CD4-positive, alpha-beta T cell treated with Interleukin-15 for 4 hours (primary cell): ENCODE data around the gene NCF4.

Experiments used
- DNase-seq: peaks from one replicate; pipeline ENCODE4 v3.0.0-alpha.2; 2020; ENCODE audit warnings: low spot score

NCF4 gene

DNA sequence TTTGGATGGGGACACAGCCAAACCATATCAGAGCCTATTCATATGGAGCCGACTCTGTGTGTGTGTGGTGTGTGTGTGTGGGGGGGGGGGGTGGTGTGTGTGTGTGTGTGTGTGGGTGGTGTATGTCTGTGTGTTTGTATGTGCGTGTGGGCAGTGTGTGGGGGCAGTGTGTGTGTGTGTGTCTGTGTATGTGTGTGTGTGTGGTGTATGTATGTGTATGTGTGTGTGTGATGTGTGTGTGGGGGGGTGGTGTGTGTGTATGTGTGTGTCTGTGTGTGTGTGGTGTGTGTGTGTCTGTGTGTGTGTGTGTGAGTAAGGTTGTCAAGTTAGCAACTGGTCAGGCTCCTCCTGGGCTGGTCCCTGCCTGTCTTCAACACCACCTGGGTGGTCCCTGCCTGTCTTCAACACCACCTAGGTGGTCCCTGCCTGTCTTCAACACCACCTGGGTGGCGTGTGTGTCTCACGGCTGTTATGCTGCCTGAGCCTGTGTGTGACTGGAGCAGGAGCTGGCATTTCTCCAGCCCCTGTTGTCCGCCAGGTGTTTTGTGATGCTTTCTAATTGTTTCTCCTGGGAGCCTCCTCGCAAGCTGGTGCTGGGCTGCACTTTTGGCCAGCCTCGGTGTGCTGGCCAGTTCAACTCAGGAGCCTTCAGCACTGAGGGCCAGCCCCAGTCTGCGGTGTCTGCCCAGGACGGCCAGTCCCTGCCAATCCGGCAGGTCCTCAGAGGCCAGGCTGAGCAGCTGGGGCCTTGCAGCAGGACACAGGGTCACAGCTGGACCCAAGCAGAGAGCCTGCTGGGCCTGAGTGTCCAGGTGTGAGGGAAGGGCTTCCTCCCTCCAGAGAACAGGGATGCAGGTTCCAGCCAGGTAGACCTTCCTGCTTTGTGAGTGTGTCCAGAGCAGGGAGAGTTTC is 22.4 kb upstream of the NCF4 start:
- no peak for DNase-seq

DNA sequence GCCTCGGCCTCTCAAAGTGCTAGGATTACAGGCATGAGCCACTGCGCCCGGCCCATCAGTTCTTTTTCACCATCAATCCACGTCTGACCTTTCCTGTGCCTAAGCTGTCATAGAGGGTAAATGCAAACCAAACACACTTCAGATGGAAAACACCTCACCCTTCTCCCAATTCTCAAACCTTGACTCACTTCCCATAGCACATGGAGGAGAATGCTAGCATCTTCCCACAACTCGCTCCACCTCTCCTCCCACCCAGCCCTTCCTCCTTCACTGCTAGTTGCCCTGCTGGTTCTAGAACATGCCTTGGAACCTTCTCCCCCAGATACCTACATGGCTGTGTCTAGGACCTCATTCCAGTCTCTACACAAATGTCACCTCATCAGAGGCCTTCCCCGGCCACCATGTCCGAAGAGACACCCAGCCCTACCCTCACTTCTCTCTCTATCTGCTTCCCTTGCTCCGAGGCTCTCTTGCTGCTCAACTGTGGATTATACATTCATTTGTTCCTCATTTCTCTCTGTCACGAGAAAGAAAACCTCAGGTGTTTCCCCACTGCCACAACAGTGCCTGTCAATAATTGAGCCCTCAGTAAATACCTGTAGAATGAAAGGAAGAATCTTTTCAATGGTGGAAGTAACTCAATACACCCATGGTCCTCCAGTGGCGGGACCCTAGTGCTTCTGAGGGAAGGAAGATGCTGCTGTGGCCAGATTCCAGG is 21.3 kb upstream of the NCF4 start:
- no peak for DNase-seq

DNA sequence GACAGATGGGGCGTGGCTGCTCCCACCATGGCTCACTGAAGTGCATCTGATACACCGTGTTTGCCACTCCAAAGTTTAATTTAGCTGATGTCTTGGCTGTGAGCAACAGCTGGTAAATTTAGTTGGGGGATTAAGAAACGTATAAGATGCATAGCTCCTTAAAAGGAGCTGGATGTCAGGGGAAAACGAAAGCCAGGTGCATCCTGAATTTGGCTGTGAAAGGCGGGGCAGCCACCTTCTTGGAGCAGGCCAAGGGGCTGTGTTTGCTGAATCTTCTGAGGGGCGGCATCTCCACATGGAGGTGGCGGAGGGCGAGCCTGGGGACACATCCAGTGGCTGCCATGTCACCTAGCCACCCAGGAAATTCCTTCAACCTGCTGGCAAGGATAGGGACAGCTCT is 20.7 kb upstream of the NCF4 start:
- DNase-seq: no peak

DNA sequence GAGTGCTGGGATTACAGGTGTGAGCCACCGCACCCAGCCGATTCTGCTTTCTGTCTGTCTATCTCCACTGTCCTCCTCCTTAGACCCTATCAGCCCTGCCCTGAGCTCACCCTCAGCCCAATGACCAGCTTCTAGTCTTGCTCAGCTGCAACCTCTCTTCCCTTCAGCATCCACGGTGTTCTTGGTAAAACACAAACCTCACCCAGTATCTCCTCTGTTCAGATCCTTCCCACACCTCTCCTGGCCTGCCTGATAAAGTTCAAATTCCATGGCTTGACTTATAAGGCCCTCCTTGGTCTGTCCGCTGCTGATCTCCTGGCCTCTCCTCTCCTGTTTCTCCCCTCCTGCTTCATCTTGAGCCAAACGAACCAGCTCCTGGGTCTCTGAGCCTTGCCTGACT is 14.5 kb upstream of the NCF4 start:
- no peak for DNase-seq

DNA sequence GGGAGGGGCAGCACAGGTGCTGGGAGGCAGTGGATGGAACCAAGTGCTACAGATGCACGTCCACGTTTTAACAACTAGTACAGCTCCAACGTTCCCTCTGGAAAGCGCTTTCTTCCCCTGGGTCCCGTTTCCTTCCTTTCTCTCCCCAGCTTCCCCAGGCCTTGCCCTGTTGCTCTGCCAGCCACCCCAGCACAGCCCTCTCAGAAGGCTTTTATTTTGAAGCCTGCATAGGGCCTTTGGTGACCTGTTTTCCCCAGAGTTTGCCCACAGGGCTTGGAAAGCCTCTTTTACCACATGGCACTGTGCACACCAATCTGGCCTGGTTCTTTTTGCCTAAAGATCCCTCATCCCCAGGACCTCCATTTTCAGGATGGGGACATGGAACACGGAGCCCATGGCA is 13.9 kb upstream of the NCF4 start:
- no peak for DNase-seq

DNA sequence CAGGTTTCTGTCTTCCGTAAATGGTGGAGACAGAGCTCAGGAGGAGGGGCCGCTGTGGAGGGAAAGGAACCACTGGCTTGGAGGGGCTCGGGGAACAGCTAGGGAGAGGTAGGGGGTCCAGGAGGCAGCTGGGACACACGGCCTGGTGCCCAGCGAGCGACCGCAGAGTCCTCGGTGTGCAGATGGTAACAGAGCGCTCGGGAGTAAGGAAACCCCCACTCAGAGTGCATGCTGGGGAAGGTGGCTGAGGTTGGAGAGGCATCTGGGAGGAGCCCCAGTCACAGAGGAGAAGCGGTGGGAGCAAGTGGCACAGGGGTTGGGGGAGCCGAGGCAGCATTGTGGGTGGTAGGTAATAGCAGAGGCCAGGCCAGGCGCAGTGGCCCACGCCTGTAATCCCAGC is 10.8 kb upstream of the NCF4 start:
- no peak for DNase-seq

DNA sequence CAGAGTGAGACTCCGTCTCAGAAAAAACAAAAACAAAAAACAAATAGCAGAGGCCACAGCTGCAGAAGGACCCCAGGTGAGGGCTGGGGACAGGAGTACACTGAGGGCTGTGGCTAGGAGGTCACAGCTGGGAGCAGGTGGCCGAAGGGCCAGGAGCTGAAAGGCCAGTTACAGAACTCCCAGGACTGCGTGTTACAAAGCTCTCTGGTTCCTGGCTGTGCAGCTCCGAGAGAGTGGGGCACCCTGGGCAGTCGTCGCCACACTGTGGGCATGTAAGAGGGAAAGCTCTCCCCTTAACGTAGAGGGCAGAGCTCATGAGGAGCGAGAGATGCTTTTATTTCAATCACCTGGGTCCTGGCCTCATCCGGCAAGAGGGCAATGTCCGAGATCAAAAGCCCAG is 10.1 kb upstream of the NCF4 start:
- no peak for DNase-seq

DNA sequence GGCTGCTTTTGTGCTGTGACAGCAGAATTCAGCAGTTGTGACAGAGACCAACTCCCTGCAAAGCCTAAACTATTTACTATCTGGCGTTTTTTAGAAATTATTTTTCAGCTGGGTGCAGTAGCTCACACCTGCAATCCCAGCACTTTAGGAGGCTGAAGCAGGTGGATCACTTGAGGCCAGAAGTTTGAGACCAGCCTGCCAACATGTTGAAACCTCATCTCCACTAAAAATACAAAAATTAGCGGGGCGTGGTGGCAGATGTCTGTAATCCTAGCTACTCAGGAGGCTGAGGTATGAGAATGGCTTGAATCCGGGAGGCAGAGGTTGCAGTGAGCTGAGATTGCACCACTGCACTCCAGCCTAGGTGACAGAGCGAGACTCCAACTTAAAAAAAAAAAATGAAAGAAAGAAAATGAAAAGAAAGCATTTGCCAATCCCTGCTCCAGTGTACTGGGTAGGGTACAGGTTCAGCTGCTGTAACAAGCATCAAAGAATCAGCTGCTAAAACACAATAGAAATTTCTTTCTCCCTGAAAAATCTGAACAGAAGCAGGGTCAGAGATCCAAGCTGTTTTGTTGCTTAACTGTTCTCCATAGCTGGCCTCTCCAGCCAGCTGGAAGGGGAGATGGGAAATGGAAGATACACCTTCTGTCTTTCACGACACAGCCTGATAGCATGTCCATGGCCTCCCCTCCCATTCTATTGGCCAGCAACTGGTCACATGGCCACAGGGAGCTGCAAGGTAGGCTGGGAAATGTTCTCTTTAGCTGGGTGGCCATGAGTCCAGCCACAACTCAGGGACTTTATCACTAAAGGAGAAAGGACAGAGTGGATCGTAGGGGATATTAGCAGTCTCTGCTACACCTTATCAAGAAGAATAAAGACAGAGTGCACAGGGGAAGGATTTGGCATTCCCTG is 8.5 kb upstream of the NCF4 start:
- no peak for DNase-seq

DNA sequence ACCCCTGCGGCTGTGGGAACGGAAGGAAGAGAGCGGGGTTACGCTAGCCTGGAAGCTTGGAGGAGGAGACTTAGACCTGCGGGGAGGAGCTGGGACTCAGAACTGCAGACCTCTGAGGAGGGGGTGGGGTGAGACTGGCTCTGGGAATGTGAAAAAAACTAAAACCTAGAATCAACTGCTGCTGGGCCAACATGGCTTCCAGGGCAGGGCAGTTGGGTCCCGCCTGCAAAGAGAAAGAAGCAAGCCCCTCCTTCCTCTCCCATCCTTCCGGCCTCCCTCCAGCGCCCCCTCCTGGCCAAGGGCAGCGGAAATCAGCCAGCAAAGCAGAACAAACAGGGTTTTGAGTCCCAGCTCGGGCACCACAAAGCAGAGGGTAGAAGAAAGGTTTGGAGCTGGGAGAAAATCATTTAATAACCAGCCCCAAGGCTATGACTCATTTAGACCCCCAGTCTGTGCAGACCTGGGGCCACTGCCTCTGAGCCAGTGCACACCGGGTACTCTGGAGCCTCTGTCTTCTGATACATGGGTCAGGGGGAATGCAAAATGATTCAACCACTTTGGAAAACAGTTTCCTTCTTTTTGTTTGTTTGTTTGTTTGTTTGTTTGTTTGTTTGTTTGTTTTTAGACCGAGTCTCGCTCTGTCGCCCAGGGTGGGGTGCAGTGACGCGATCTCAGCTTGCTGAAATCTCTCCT is 7.3 kb upstream of the NCF4 start:
- peak; percentile 91 for DNase-seq

DNA sequence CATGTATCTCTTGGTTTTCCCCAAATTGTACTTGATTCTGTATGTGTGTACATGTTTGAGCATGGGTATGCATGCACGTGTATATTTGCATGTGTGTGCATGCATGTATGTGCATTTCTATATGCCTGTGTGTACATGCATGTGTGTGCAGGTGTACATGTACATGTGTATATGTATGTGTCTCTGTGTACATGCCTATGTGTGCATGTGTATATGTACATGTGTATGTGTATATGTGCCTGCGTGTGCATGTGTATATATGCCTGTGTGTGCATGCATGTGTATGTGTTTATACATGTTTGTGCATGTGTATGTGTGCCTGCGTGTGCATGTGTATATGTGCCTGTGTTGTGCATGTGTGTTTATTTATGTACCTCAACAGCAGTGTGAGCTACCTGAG is 5.3 kb upstream of the NCF4 start:
- DNase-seq: no peak

DNA sequence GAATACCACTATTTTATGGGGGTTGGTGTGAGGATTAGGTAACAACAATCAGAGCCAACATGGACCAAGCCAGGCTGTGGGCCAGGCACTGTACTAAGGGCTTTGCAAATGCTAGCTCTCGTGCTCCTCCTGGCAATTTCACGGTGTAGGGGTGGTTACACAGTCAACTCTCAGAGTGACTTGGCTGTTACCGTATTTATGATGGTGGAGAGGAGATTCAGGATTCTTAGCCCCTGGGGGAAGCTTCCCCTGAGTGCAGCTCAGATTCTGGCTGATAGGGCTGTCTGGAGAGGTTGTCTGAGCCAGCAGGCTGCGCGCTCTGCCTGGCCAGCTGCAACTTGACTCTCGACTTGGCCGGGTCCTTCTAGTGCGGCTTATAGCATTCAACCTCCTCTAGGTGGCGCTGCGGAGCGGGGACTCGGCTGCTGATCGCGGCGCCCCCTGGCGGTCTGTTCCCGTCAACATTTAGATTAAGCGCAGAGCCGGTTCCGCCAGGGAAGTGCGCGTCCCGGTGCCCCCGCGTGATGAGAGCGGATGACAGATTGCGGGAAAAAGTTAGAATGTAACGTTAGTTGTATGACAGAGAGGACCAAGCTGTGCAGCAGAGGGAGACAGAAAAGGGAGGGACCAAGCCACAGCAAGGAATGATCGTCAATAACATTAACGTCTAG is 4.5 kb upstream of the NCF4 start:
- DNase-seq: peak; percentile 90

DNA sequence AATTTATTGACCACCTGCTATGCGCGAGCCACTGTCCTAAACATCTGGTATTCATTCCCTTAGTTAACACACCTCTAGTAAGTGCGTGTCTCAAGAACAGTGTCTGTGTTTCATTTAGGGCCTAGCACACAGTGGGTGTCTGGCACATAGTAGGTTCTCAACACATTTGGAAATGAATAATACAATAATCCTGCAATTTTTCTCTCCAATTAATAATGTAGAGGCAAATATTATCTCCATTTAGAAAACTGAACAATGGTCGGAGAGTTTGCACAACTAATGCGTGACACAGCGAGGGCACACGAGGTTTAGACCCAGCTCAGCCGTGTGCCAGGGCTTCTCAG is 4.0 kb upstream of the NCF4 start:
- DNase-seq: no peak

DNA sequence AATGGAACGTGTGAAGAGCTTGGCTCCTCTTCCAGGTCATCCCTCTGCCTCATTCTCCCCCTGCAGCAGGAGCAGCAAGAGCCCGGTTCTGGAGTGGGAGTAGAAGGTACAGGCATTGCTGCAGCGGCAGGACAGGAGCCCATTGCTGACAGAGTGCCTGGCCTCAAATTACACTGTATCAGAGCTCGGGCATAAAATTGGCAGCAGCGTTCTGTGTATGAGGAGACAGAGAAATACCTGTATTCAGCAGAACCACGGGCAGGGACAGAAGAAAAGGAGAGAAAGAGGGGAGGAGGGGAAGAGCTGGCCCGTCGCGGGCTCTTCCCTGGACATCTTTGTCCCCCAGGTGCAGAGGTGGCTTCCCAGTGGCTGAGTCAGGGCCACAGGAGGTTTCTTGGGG is 2.6 kb upstream of the NCF4 start:
- no peak for DNase-seq

DNA sequence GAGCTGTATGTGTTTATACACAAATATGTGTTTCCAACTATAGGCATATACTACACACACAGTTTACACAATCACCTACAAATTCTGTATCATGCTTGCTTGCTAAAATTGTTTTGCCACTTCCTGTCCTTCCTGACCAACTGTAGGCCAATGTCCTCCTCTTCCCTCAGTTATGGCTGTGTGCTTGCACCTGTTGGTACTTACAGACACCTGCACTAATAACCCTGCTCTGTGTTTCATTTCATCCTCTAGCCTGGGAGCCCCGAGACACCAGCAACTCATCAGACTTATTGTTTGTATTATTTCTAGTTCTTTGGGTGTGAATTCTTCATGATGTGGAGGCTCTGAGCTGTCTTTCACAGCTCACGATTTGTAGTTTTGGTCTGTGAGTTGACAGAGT is 1.8 kb upstream of the NCF4 start:
- no peak for DNase-seq

DNA sequence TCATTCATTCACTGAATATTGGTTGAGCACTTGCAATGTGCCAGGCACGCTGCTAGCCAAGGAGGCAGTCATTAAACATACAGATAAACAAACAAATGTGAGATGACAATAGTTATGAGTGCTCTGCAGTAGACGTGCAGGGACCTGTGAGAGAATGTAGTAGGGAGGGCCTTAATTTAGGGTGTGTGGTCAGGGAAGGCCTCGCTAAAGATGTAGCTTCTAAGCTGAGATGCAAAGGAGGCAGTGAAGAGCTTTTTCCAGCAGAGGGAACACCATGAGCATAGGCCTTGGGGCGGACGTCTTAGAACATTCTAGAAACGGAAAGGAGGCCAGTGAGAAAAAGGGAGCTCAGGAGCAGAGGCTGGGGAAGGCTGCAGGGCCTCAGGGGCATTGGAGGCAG is 789 bp upstream of the NCF4 start:
- DNase-seq: no peak

DNA sequence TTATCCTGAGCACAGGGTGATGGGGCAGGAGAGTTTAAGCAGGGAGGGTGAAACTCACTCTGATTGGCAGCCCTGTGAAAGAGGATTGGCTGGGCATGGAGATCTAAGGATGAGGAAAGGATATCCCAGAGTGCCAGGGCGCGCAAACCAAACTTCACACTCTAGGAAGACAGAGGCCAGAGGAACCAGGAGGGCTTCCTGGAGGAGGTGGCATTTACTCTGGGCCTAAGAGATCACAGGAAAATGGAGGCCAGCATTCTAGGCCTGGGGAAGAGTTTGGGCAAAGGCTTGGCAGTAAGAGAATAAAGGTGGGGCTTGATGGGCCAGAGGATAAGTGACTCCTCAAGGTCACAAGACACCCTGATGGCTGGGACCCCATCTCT is 377 bp upstream of the NCF4 start:
- DNase-seq: no peak

DNA sequence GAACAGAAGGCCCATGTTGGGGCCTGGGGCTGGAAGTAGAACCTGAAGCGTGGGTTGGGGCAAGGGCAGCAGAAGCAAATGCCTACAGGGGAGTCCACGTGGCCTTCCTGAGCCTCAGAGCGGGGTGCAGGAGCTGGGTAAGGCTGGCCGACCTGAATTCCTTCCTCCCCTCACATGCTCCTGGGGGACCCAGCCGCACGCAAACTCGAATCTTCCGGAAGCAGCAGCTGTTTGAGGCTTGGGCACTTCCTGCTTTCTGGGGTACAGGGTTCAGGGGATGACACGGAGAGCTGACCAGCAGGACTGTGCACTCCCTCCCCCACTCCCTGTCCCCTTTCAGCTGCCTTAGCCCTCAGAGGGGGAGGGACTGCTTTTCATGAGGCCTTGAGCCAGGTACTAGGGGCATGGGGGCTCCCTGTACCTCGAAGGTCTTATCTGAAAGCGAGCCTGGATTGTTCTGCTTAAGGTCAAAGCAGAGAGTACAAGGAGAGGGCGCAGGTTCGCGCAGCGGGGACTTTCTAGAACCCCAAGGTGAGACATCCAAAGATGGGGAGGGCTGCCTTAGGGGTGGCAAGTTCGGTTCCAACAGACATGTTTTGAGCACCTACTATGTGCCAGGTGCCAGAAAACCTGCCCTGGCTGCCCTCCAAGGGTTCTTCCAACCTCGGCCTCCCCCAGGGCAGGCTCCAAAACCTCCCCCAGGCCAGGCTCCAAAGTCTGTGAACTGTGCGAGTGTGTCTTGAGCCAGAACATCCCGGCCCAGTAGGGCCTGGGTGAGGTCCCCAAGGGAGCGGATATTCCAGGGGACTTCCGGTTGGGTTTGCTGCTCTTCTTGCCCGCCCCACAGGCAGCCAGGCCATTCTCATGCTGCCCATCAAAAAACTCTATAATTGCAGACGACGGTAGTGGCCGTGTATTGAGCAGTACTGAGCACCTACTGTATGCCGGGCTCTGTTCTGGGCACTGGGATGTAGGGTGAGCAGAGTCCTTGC is 1.7 kb downstream of the NCF4 start:
- DNase-seq: no peak

DNA sequence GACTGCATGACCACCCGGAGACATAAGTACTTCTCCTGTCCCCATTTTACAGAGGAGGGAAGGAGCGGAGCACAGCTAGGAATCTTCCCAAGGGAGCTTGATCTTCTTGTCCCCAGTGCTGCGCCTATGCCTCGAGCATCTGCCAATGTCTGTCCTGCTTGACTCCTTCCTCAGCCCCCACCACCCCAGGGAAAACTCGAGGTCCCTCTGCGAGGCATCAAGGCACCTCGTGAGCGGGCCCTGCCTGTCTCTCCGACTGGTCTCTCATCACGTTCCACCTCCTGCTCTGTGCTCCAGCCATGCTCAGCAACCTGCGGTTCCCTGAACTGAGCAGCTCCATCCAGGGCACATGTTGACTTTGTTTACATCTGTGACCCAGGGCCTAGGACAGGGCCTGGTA is 2.5 kb downstream of the NCF4 start:
- DNase-seq: no peak

DNA sequence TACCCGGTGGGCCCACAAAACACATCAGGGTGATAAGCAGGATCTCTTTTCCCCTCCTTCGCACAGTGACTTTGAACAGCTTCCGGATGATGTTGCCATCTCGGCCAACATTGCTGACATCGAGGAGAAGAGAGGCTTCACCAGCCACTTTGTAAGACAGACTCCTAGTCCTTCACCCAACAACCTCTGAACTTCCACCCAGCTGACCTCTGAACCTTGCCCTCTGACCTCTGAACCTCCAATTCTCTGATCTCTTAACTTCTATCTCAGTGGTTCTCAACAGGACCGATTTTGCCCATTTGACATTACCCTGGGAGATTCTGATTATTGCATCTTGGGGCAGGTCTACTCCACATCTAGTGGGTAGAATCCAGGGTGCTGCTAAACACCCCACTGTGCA is 3.2 kb downstream of the NCF4 start:
- DNase-seq: no peak
